ENCODE data around the gene SLC27A5.

- TF ChIP-seq EZH2phosphoT487 (IDR thresholded peaks at IDR 0.05; ENCODE audit: insufficient read depth, low read depth) (no peak), EZH2 (IDR thresholded peaks at IDR 0.05; ENCODE audit: insufficient read depth, poor library complexity, severe bottlenecking) (no peak)
These were observed 35.8 kb upstream of the SLC27A5 start for GRCh38 chr19:58547323-58548312.

Data from GM23248 (cell line).